Measurements from ENCODE around the gene SCGB1D1. TPM values are rescaled to one million over a fixed set of nuclear protein-coding genes. Genes with fewer than 3 reads are reported as not detected.
"Not testable (repeated sequence)": the region's sequence is repeated elsewhere in the genome, so short reads cannot be mapped to it uniquely, and the experiment has no call there.

SCGB1D1 gene
- total and polyA plus RNA-seq, 8 donors = not detected

- Histone ChIP-seq H3K9me3 (peaks cover 0 to 2% of the 10 kb centered on the region in 2 donors), H3K27ac (no peak overlapping the region), H3K4me3 (no peak overlapping the region), H3K36me3 (no peaks in the 10 kb centered on the region), H3K4me1 (no peaks in the 10 kb centered on the region), H3K27me3 (peaks cover 3 to 47% of the 10 kb centered on the region in 2 donors)
- TF ChIP-seq CTCF (IDR thresholded peaks at IDR 0.05) = no peak
- ATAC-seq = no peak
- DNase-seq = no peak
- intact Hi-C loops (cut with DNase I) = no loop called here
Observed at GRCh38 chr11:62182147-62182891, 7.7 kb upstream of the SCGB1D1 start.

- DNase-seq = no peak
- H3K9me3 ChIP-seq = peaks cover 0 to 2% of the 10 kb centered on the region in 2 donors
- no peak for TF ChIP-seq CTCF (IDR thresholded peaks at IDR 0.05)
- intact Hi-C loops (cut with DNase I) = no loop called here
- H3K27me3 ChIP-seq = peaks cover 0 to 55% of the 10 kb centered on the region in 2 donors
- ATAC-seq = no peak
- H3K36me3 ChIP-seq = no peaks in the 10 kb centered on the region
- no peaks in the 10 kb centered on the region for H3K4me1 ChIP-seq
- H3K4me3 ChIP-seq = no peak overlapping the region
- no peak overlapping the region for H3K27ac ChIP-seq
Observed at GRCh38 chr11:62186195-62186594, 3.8 kb upstream of the SCGB1D1 start.

- H3K9me3 ChIP-seq = no peaks in the 10 kb centered on the region
- TF ChIP-seq CTCF (IDR thresholded peaks at IDR 0.05) = no peak
- H3K4me3 ChIP-seq = no peak overlapping the region
- H3K27ac ChIP-seq = no peak overlapping the region
- H3K36me3 ChIP-seq = no peaks in the 10 kb centered on the region
- no peak for DNase-seq
- peaks cover 0 to 50% of the 10 kb centered on the region in 2 donors for H3K27me3 ChIP-seq
- ATAC-seq = peak; percentile 33
- intact Hi-C loops (cut with DNase I) = no loop called here
- no peaks in the 10 kb centered on the region for H3K4me1 ChIP-seq
Observed at GRCh38 chr11:62193952-62194351, 3.9 kb downstream of the SCGB1D1 start.

GRCh38 chr11:62195010-62195409 is 5.0 kb downstream of the SCGB1D1 start:
- ATAC-seq; DNase-seq; H3K4me3 ChIP-seq; H3K27ac ChIP-seq; intact Hi-C loops (cut with DNase I); H3K36me3 ChIP-seq; H3K9me3 ChIP-seq; H3K4me1 ChIP-seq: not testable (repeated sequence)
- H3K27me3 ChIP-seq = peaks cover 0 to 39% of the 10 kb centered on the region in 2 donors

GRCh38 chr11:62195945-62196344 is 5.9 kb downstream of the SCGB1D1 start:
- intact Hi-C loops (cut with DNase I) = no loop called here
- TF ChIP-seq CTCF (IDR thresholded peaks at IDR 0.05) = no peak
- Histone ChIP-seq H3K4me3 (no peak overlapping the region), H3K4me1 (no peaks in the 10 kb centered on the region), H3K36me3 (no peaks in the 10 kb centered on the region), H3K9me3 (no peaks in the 10 kb centered on the region), H3K27me3 (peaks cover 0 to 32% of the 10 kb centered on the region in 2 donors), H3K27ac (no peak overlapping the region)
- DNase-seq = no peak
- ATAC-seq = no peak

GRCh38 chr11:62197400-62197799 is 7.4 kb downstream of the SCGB1D1 start:
- H3K4me1 ChIP-seq; H3K4me3 ChIP-seq; H3K9me3 ChIP-seq; DNase-seq; intact Hi-C loops (cut with DNase I); H3K36me3 ChIP-seq; ATAC-seq; H3K27ac ChIP-seq: not testable (repeated sequence)
- peaks cover 0 to 28% of the 10 kb centered on the region in 2 donors for H3K27me3 ChIP-seq
